OCI-LY3 (cell line): ENCODE results near the gene LGR4.

Experiments used
- H2AFZ ChIP-seq: fragments of 200-600, 300-600 bp; shearing (Covaris generic); 2 replicates; pipeline ENCODE4 v1.6.0; 2014; ENCODE audit warnings: antibody characterized with exemption, low read depth, low read length
- H3K27ac ChIP-seq: fragments of 200-600, 300-600 bp; sonication (generic); 2 replicates; pipeline ENCODE4 v1.5.1; 2014; ENCODE audit warnings: mild to moderate bottlenecking, low read length, moderate library complexity, mixed read lengths
- H3K27me3 ChIP-seq: fragments of 200-600, 300-600 bp; sonication (generic); 2 replicates; pipeline ENCODE4 v1.6.1; 2014; ENCODE audit warnings: low read depth, low read length, mixed read lengths
- H3K36me3 ChIP-seq: fragments of 200-600, 300-600 bp; sonication (generic); replicated peaks from 2 replicates; pipeline ENCODE3; 2014; ENCODE audit warnings: low read depth, low read length, mixed read lengths
- H3K4me1 ChIP-seq: fragments of 300-600, 200-600 bp; sonication (generic); 2 replicates; pipeline ENCODE4 v1.6.1; 2014; ENCODE audit warnings: low read length, mixed read lengths
- H3K4me2 ChIP-seq: fragments of 200-600, 300-600 bp; sonication (generic); 2 replicates; pipeline ENCODE4 v1.6.1; 2014; ENCODE audit warnings: low read length, mixed read lengths
- H3K4me3 ChIP-seq: fragments of 300-600, 200-600 bp; sonication (generic); 2 replicates; pipeline ENCODE4 v1.5.1; 2014; ENCODE audit warnings: antibody characterized with exemption, mild to moderate bottlenecking, low read length, moderate library complexity
- H3K79me2 ChIP-seq: fragments of 300-600, 200-600 bp; shearing (Covaris generic); 2 replicates; pipeline ENCODE4 v1.6.1; 2014; ENCODE audit warnings: mild to moderate bottlenecking, low read length, mixed read lengths
- H3K9ac ChIP-seq: fragments of 300-600, 200-600 bp; shearing (Covaris generic); 2 replicates; pipeline ENCODE4 v1.6.0; 2014; ENCODE audit warnings: mild to moderate bottlenecking, low read length, moderate library complexity
- H3K9me3 ChIP-seq: fragments of 200-600, 300-600 bp; shearing (Covaris generic); 2 replicates; pipeline ENCODE4 v1.6.1; 2014; ENCODE audit warnings: low read length, mixed read lengths; ENCODE audit not compliant: insufficient read depth
- H4K20me1 ChIP-seq: fragments of 200-600, 300-600 bp; sonication (generic); 2 replicates; pipeline ENCODE4 v1.6.1; 2016; ENCODE audit warnings: low read length, mixed read lengths; ENCODE audit not compliant: insufficient read depth
- CTCF ChIP-seq: fragments of 200-600, 300-600 bp; sonication (generic); IDR thresholded peaks from 2 replicates; pipeline ENCODE4 v1.5.1; 2014; ENCODE audit warnings: antibody characterized with exemption, low read length, low read depth
- EZH2phosphoT487 ChIP-seq: fragments of 200-600 bp; shearing (Covaris generic); IDR thresholded peaks from 2 replicates; pipeline ENCODE4 v1.6.1; 2018; ENCODE audit warnings: antibody characterized with exemption, mixed run types, low read depth

Gene LGR4

DNA sequence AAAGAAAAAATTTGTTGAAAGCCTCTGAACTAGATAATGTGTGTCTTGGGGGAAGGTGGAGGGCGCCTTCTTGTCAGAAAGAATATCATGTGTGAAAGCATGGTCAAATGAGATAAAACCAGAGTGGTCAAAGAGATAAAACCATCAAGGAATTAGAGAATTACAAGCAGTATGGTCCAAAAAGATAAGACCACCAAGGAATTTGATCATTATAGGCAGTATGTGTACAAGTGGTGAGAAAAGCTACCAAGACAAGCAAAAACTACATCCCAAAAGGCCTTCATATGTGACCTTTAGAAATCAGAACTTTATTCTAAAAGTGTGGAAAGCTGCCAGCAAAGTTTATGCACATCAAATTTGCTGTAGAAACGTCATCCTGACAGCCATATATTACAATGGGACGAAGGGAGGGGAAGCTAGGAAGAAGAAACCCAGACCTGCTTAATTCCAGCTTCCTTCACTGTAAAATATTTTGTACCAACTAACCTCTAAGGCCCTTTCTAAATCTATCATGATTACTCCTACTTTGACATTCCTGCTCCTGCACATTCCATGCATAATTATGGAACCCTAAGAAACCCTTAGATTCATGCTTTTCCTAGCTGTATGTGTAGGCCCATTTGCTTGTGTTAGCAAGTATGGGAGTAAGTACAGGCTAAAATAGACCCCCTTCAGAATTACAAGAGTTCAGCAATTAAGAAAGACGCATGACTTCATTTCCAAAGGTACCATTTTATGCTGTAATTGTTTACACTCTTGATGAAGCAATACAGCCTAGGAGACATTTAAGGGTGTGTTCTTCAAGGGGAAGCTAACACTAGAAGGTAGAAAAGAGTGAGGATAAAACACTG is 51.6 kb downstream of the LGR4 start:
- H3K27ac ChIP-seq = no peak overlapping the region
- no peaks in the 10 kb centered on the region for H3K9me3 ChIP-seq
- TF ChIP-seq CTCF = no peak
- TF ChIP-seq EZH2phosphoT487 = no peak
- H3K4me3 ChIP-seq = no peak overlapping the region
- H3K27me3 ChIP-seq = no peaks in the 10 kb centered on the region
- H4K20me1 ChIP-seq = no peaks in the 10 kb centered on the region
- H3K4me2 ChIP-seq = no peak overlapping the region
- H3K4me1 ChIP-seq = no peaks in the 10 kb centered on the region
- H3K79me2 ChIP-seq = no peaks in the 10 kb centered on the region
- H2AFZ ChIP-seq = no peak overlapping the region
- H3K36me3 ChIP-seq = no peaks in the 10 kb centered on the region
- H3K9ac ChIP-seq = no peak overlapping the region

DNA sequence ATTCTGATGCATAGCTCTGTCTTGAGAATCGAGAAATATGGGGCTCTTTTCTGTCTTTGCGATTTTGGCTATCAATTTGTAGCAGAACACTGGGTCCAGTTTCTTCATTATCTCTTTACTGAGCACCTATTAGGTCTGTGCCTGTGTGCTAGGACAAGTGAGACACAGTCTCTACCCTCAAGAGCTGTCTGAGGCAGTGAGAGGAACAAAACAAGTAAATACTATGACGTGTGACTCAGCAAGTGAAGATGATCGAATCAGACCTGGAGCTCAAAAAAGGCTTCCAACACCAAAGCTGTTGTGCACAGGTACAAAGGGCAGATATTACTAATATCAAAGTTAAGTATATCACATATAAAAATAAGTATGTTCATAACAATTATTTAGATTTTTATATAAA is 52.4 kb downstream of the LGR4 start:
- Histone ChIP-seq H3K4me3 (no peak overlapping the region), H3K36me3 (no peaks in the 10 kb centered on the region), H2AFZ (no peak overlapping the region), H3K4me2 (no peak overlapping the region), H3K27me3 (no peaks in the 10 kb centered on the region), H3K9ac (no peak overlapping the region), H4K20me1 (no peaks in the 10 kb centered on the region), H3K27ac (no peak overlapping the region), H3K9me3 (no peaks in the 10 kb centered on the region), H3K4me1 (no peaks in the 10 kb centered on the region), H3K79me2 (no peaks in the 10 kb centered on the region)
- no peak for TF ChIP-seq EZH2phosphoT487
- no peak for TF ChIP-seq CTCF

DNA sequence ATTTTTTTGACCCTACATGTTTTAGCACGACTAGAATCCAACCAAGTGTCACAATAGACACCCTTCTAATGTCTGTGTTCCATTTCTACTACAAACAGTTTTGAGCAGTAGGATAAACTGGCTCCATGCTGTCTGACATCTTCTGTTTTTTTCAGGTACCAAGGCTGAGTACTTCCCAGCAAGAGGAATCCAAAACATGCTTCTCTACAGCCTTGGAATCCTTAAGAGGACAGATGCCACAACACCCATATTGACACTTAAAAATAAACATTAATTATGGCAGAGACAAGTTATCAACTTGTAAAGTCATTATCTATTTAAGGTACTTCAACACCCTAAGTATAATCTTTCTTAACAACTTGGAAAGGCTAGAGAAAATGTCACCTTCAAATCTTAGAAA is 54.2 kb downstream of the LGR4 start:
- H3K36me3 ChIP-seq = no peaks in the 10 kb centered on the region
- no peak overlapping the region for H2AFZ ChIP-seq
- H3K4me2 ChIP-seq = no peak overlapping the region
- H3K4me1 ChIP-seq = no peaks in the 10 kb centered on the region
- no peaks in the 10 kb centered on the region for H4K20me1 ChIP-seq
- no peak overlapping the region for H3K27ac ChIP-seq
- no peaks in the 10 kb centered on the region for H3K27me3 ChIP-seq
- H3K4me3 ChIP-seq = no peak overlapping the region
- no peaks in the 10 kb centered on the region for H3K79me2 ChIP-seq
- H3K9me3 ChIP-seq = no peaks in the 10 kb centered on the region
- TF ChIP-seq EZH2phosphoT487 = no peak
- H3K9ac ChIP-seq = no peak overlapping the region

DNA sequence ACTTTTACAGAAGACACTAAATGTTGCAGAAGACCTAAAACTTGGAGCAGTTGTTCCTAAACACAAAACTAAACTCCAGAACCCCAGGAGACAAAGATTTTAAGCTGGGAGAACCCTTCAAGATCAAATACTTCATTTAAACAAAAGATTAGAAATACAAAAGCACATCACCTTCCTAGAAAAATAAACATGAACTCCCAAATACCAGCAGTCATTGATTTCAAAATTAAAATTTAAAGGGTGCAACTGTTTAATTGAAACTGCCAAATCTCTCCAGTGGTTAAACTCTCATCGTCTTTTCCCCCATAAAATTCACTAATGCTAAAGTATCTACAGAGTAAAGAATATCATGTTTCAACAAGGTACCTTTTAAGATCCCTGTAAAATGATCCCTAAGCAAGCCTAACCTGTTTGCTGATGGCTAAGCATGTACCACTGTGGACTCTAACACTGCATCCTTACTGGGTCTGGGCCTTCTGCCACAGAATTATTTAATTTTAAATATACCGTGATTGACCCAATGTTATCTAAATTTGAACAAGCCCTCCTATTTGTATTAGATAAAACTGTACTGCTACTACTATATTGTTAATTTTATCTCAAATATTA is 55.9 kb downstream of the LGR4 start:
- TF ChIP-seq EZH2phosphoT487 (no peak), CTCF (no peak)
- Histone ChIP-seq H3K4me2 (no peak overlapping the region), H3K27ac (no peak overlapping the region), H2AFZ (no peak overlapping the region), H3K4me3 (no peak overlapping the region), H4K20me1 (no peaks in the 10 kb centered on the region), H3K36me3 (no peaks in the 10 kb centered on the region), H3K79me2 (no peaks in the 10 kb centered on the region), H3K9me3 (no peaks in the 10 kb centered on the region), H3K9ac (no peak overlapping the region), H3K27me3 (no peaks in the 10 kb centered on the region), H3K4me1 (no peaks in the 10 kb centered on the region)
